Tibial artery (tissue), 4 donors: Measurements from ENCODE around the gene GALNT18.

ENCODE experiments used
- DNase-seq, 2 donors: peaks; one replicate each; pipeline ENCODE4 v3.0.0-alpha.2; 2019
- H3K27ac ChIP-seq, 2 donors: fragments of 200-600 bp; sonication (generic) in 1 of 2; 1 replicate in 1 of 2; 2 replicates in 1 of 2; pipeline ENCODE4 v1.5.1; 2018 to 2019; ENCODE audit warnings: mild to moderate bottlenecking in 1 of 2
- H3K27me3 ChIP-seq, 2 donors: fragments of 200-600 bp; sonication (generic) in 1 of 2; one replicate each; pipeline versions ENCODE4 v1.5.1 to v1.6.0; 2016 to 2019
- H3K36me3 ChIP-seq, 3 donors: fragments of 200-600 bp; sonication (generic) in 2 of 3; one replicate each; pipeline ENCODE4 v1.5.1; 2016 to 2019; ENCODE audit warnings: mild to moderate bottlenecking in 2 of 3
- H3K4me1 ChIP-seq, 4 donors: fragments of 200-600 bp; sonication (generic) in 2 of 4; 1 replicate in 3 of 4; 2 replicates in 1 of 4; pipeline ENCODE4 v1.5.1; 2016 to 2019
- H3K4me3 ChIP-seq, 2 donors: fragments of 200-600 bp; sonication (generic) in 1 of 2; 1 replicate in 1 of 2; 2 replicates in 1 of 2; pipeline ENCODE4 v1.5.1; 2018 to 2019; ENCODE audit warnings: mild to moderate bottlenecking in 2 of 2
- H3K9me3 ChIP-seq, 3 donors: fragments of 200-600 bp; sonication (generic) in 1 of 3; one replicate each; pipeline ENCODE4 v1.5.1; 2016 to 2019
- CTCF ChIP-seq, 2 experiments: fragments of 200-600 bp in 1 of 2; fragments of 450-650 bp in 1 of 2; IDR thresholded peaks; one replicate each; pipeline ENCODE4 v1.5.1; 2017 to 2019; ENCODE audit warnings: antibody characterized with exemption in 2 of 2, mild to moderate bottlenecking in 1 of 2, moderate library complexity in 1 of 2
- intact Hi-C: fragments of 100-400 bp; cut with DNase I; formaldehyde crosslinking; loops from one replicate; pipeline ENCODE4 v1.15.0; 2023; ENCODE audit warnings: low total_unique reads

The GALNT18 gene

GRCh38 chr11:11349106-11349825, 272.5 kb downstream of the GALNT18 start:
- H3K4me1 ChIP-seq, result peaks cover 0 to 16% (median 14%) of the 10 kb centered on the region in 4 donors
- H3K27ac ChIP-seq, result no peak overlapping the region
- H3K27me3 ChIP-seq, result no peaks in the 10 kb centered on the region
- H3K4me3 ChIP-seq, result no peak overlapping the region
- no peaks in the 10 kb centered on the region for H3K36me3 ChIP-seq
- TF ChIP-seq CTCF (IDR thresholded peaks at IDR 0.05), result no peak
- DNase-seq, result no peak
- intact Hi-C loops, result no loop called here
- H3K9me3 ChIP-seq, result no peaks in the 10 kb centered on the region

- no peak overlapping the region for H3K27ac ChIP-seq
- DNase-seq, result no peak
- TF ChIP-seq CTCF (IDR thresholded peaks at IDR 0.05), result no peak
Observed at GRCh38 chr11:11348303-11348702, 273.5 kb downstream of the GALNT18 start.

GRCh38 chr11:11347592-11347991, 274.2 kb downstream of the GALNT18 start:
- Histone ChIP-seq H3K36me3 (no peaks in the 10 kb centered on the region), H3K4me1 (peaks cover 0 to 16% (median 14%) of the 10 kb centered on the region in 4 donors), H3K27ac (no peak overlapping the region), H3K4me3 (no peak overlapping the region), H3K9me3 (no peaks in the 10 kb centered on the region), H3K27me3 (no peaks in the 10 kb centered on the region)
- no peak for TF ChIP-seq CTCF (IDR thresholded peaks at IDR 0.05)
- intact Hi-C loops, result no loop called here
- no peak for DNase-seq

More at GRCh38 chr11:11348303-11348702, 273.5 kb downstream of the GALNT18 start:
- Histone ChIP-seq H3K36me3 (no peaks in the 10 kb centered on the region), H3K9me3 (no peaks in the 10 kb centered on the region), H3K27me3 (no peaks in the 10 kb centered on the region), H3K4me3 (no peak overlapping the region), H3K4me1 (peaks cover 0 to 16% (median 14%) of the 10 kb centered on the region in 4 donors)
- intact Hi-C loops, result no loop called here

GRCh38 chr11:11346303-11346702, 275.5 kb downstream of the GALNT18 start:
- H3K36me3 ChIP-seq, result peaks cover 0 to 5% (median 0%) of the 10 kb centered on the region in 3 donors
- H3K4me1 ChIP-seq, result peaks cover 0 to 14% (median 13%) of the 10 kb centered on the region in 4 donors
- DNase-seq, result no peak
- intact Hi-C loops, result no loop called here
- H3K4me3 ChIP-seq, result no peak overlapping the region
- H3K27me3 ChIP-seq, result no peaks in the 10 kb centered on the region
- H3K27ac ChIP-seq, result no peak overlapping the region
- TF ChIP-seq CTCF (IDR thresholded peaks at IDR 0.05), result no peak
- H3K9me3 ChIP-seq, result no peaks in the 10 kb centered on the region

GRCh38 chr11:11345099-11345498, 276.7 kb downstream of the GALNT18 start:
- no peak for TF ChIP-seq CTCF (IDR thresholded peaks at IDR 0.05)
- H3K36me3 ChIP-seq, result peaks cover 0 to 7% (median 5%) of the 10 kb centered on the region in 3 donors
- H3K4me1 ChIP-seq, result peaks cover 0 to 8% (median 6%) of the 10 kb centered on the region in 4 donors
- H3K9me3 ChIP-seq, result no peaks in the 10 kb centered on the region
- no peak overlapping the region for H3K4me3 ChIP-seq
- intact Hi-C loops, result no loop called here
- H3K27me3 ChIP-seq, result no peaks in the 10 kb centered on the region
- DNase-seq, result no peak
- H3K27ac ChIP-seq, result no peak overlapping the region
